K562 (cell line): ENCODE measurements around the gene ZNF814. TPM values are rescaled to one million over a fixed set of nuclear protein-coding genes. Genes with fewer than 3 reads are reported as not detected.
A peak's percentile ranks its signal among the peaks of the same experiment; 100 is the strongest.

Experiments used
- KDM5B ChIP-seq: fragments of 200-600 bp; sonication (generic); IDR thresholded peaks from 2 replicates; pipeline ENCODE4 v1.6.1; 2012; ENCODE audit warnings: low read depth, mild to moderate bottlenecking, moderate library complexity, low read length, control low read depth, inconsistent platforms; ENCODE audit not compliant: insufficient replicate concordance
- SIN3A ChIP-seq, 2 experiments: fragments of 150-350 bp in 1 of 2; IDR thresholded peaks; 2 replicates each; pipeline ENCODE4 v1.6.1; 2011 to 2016; ENCODE audit warnings: borderline replicate concordance in 2 of 2, low read depth in 2 of 2, low read length in 2 of 2, mild to moderate bottlenecking in 2 of 2, moderate library complexity in 2 of 2; ENCODE audit not compliant: control insufficient read depth in 1 of 2
- ZBTB11 ChIP-seq, 3 experiments: fragments of 200-800 bp in 1 of 3; fragments of 250-450 bp in 1 of 3; fragments of 450-650 bp in 1 of 3; sonication (Bioruptor Pico) in 1 of 3; sonication (Bioruptor generic) in 1 of 3; formaldehyde crosslinking in 1 of 3; IDR thresholded peaks; 2 replicates each; pipeline versions ENCODE4 v1.6.1 to v1.8.0; 2016 to 2022; ENCODE audit warnings: mild to moderate bottlenecking in 2 of 3, missing genetic modification characterization in 2 of 3, missing compliant biosample characterization in 1 of 3, moderate library complexity in 1 of 3
- ZBTB33 ChIP-seq: sonication (generic); formaldehyde crosslinking; IDR thresholded peaks from 2 replicates; pipeline ENCODE4 v1.8.1; 2023; ENCODE audit warnings: mild to moderate bottlenecking, missing genetic modification reagents
- polyA plus RNA-seq, 8 experiments: library from polyadenylated mRNA; depleted of rRNA in 4 of 8; stranded (reverse) in 5 of 8; unstranded in 3 of 8; fragments of >200 nt; fragmentation: Nextera tagmentation in 2 of 8; fragmentation: Illumina TruSeq in 1 of 8; extraction: Ambion mirVana in 2 of 8; extraction: Trizol in 1 of 8; gene quantifications; 2 replicates each; pipeline versions ENCODE4 v1.2.1 to v1.2.3, GENCODE V29; 2011 to 2014; ENCODE audit warnings: inconsistent platforms in 1 of 8, missing spikeins in 1 of 8
- total RNA-seq, 7 experiments: library from RNA; depleted of rRNA in 6 of 7; stranded (reverse); fragments of >200 nt in 6 of 7; fragmentation: Illumina TruSeq in 2 of 7; extraction: Trizol in 2 of 7; gene quantifications; 2 replicates each; pipeline versions ENCODE4 v1.2.1 to v1.2.3, GENCODE V29; 2011 to 2021; ENCODE audit warnings: low replicate concordance in 1 of 7

Gene ZNF814
- total and polyA plus RNA-seq, 9 of the 15 experiments (the other 6 are each of a cell fraction or from before 2014, with no cell fraction given): 0.42 to 3.5 (median 1.9) TPM

- TF ChIP-seq KDM5B: peak; percentile 62
- peak; percentile 67; the same call in 1 of the 2 replicates for TF ChIP-seq ZBTB33
- TF ChIP-seq SIN3A (IDR thresholded peaks at IDR 0.05; ENCODE audit: borderline replicate concordance in 2 of 2, control insufficient read depth in 1 of 2, low read depth in 2 of 2, low read length in 2 of 2): peak in 1 of 2 experiments; percentile 60; a peak in 1 of 4 replicates
- TF ChIP-seq ZBTB11 (CRISPR knock-in tag; IDR thresholded peaks at IDR 0.05): peak in 1 of 3 experiments; percentile 36; a peak in 1 of 6 replicates
Measured at GRCh38 chr19:57916168-57916995, 27.5 kb upstream of the ZNF814 start, which contains the start of gene ZNF417 (continued).
